Smooth muscle cell (in vitro differentiated cells): ENCODE measurements around the gene SEC22C. TPM values are rescaled to one million over a fixed set of nuclear protein-coding genes. Genes with fewer than 3 reads are reported as not detected.

Experiments
- DNase-seq: peaks from one replicate; lab custom pipeline; 2025; ENCODE audit not compliant: unreplicated experiment; lab: John Stamatoyannopoulos, UW
- H2AFZ ChIP-seq: fragments of 200-600 bp; sonication (generic); 2 replicates; pipeline ENCODE4 v1.6.0; 2016; ENCODE audit warnings: antibody characterized with exemption, low read depth, mild to moderate bottlenecking
- H3F3A ChIP-seq: fragments of 200-600 bp; sonication (generic); 2 replicates; pipeline ENCODE4 v1.6.0; 2017; ENCODE audit warnings: antibody characterized with exemption, low read depth
- H3K27ac ChIP-seq: fragments of 200-600 bp; sonication (generic); 2 replicates; pipeline ENCODE4 v1.5.1; 2016; ENCODE audit warnings: low read depth, mild to moderate bottlenecking
- H3K27me3 ChIP-seq: fragments of 200-600 bp; sonication (generic); 2 replicates; pipeline ENCODE4 v1.6.1; 2016; ENCODE audit warnings: low read depth, mild to moderate bottlenecking
- H3K36me3 ChIP-seq: fragments of 200-600 bp; sonication (generic); 2 replicates; pipeline ENCODE4 v1.5.1; 2016; ENCODE audit warnings: low read depth
- H3K4me1 ChIP-seq: fragments of 200-600 bp; sonication (generic); 2 replicates; pipeline ENCODE4 v1.5.1; 2016; ENCODE audit warnings: low read depth
- H3K4me2 ChIP-seq: fragments of 200-600 bp; sonication (generic); 2 replicates; pipeline ENCODE4 v1.6.0; 2016; ENCODE audit warnings: mild to moderate bottlenecking
- H3K4me3 ChIP-seq: fragments of 200-600 bp; sonication (generic); 2 replicates; pipeline ENCODE4 v1.5.1; 2016; ENCODE audit warnings: mild to moderate bottlenecking
- H3K79me2 ChIP-seq: fragments of 200-600 bp; sonication (generic); 2 replicates; pipeline ENCODE4 v1.6.0; 2016; ENCODE audit warnings: low read depth, mild to moderate bottlenecking
- H3K9ac ChIP-seq: fragments of 200-600 bp; sonication (generic); 2 replicates; pipeline ENCODE4 v1.6.0; 2016; ENCODE audit warnings: low read depth
- H3K9me3 ChIP-seq: fragments of 200-600 bp; sonication (generic); replicated peaks from 2 replicates; pipeline ENCODE4 v1.5.1; 2016; ENCODE audit warnings: low read depth
- H4K20me1 ChIP-seq: fragments of 200-600 bp; sonication (generic); 2 replicates; pipeline ENCODE4 v1.6.0; 2016; ENCODE audit warnings: low read depth
- WGBS: methylation state at CpG from one replicate; pipeline ENCODE4 v1.1.7; 2016; ENCODE audit warnings: low lambda C conversion rate; 5-methylcytosine and 5-hydroxymethylcytosine counted together
- polyA plus RNA-seq: library from polyadenylated mRNA; unstranded; fragments of >200 nt; fragmentation: Nextera tagmentation; extraction: Ambion mirVana; gene quantifications from 2 replicates; pipeline ENCODE4 v1.2.1, GENCODE V29; 2016
- total RNA-seq: library from RNA; depleted of rRNA; stranded (reverse); fragments of >200 nt; gene quantifications from 2 replicates; pipeline ENCODE4 v1.2.3, GENCODE V29; 2014
- TF ChIP-seq, protein P1 (sequence below): fragments of 200-600 bp; sonication (generic); IDR thresholded peaks from 2 replicates; pipeline ENCODE4 v1.5.1; 2017; ENCODE audit warnings: borderline replicate concordance, mild to moderate bottlenecking, antibody characterized with exemption; ENCODE audit not compliant: insufficient read depth, poor library complexity, severe bottlenecking

The SEC22C gene
- total and polyA plus RNA-seq, 2 experiments from 2014 or later: 45.7 to 52.2 TPM

DNA sequence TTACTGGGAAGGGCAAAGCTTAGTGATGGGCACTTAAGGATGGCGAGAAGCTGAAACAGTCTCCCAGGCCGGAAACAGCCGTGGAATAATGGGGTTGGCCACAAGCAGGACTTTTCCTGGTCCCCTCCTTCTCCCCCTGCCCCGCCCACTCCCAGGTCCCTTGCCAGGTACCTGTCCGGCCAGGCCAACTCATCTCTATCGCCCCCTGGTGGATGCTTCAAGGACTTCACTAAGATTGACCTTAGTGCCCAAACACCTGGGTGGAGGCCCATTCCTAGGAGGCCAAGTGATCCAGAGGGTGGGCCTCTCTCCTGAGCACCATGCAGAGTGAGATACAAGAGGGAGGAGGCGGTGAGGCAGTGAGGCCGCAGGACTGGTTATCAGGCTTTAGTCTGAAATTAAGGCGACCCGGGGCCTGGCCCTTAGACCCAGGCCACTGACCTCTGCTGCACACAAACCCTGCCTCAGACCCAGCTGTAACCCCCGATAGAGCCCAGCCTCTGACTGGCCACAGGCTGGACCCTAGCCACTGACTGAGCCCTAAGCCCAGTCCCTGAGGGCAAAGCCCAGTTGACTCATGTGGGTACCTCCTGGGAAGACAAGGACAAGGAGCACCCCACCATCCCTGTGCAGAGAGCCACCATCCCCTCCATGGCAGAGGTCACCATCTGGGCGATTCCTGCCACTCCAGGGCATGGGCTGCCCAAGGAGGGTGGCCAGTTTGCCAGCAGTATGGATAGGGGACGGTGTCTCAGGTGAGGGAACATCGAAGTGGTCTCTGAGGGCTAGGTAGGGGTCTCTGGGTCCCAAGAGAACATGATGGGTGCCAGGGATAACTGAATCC is 41.7 kb downstream of the SEC22C start:
- Histone ChIP-seq H4K20me1 (no peaks in the 10 kb centered on the region), H3K4me3 (no peak overlapping the region), H3K36me3 (no peaks in the 10 kb centered on the region), H3F3A (no peaks in the 10 kb centered on the region), H3K9ac (no peak overlapping the region), H2AFZ (no peak overlapping the region), H3K4me2 (no peak overlapping the region), H3K79me2 (no peaks in the 10 kb centered on the region), H3K9me3 (no peaks in the 10 kb centered on the region), H3K27me3 (no peaks in the 10 kb centered on the region), H3K4me1 (no peaks in the 10 kb centered on the region), H3K27ac (no peak overlapping the region)
- DNase-seq: no peak
- 48% methylated on average over 14 of the region's 14 CpGs for WGBS
- TF ChIP-seq, protein P1, sequence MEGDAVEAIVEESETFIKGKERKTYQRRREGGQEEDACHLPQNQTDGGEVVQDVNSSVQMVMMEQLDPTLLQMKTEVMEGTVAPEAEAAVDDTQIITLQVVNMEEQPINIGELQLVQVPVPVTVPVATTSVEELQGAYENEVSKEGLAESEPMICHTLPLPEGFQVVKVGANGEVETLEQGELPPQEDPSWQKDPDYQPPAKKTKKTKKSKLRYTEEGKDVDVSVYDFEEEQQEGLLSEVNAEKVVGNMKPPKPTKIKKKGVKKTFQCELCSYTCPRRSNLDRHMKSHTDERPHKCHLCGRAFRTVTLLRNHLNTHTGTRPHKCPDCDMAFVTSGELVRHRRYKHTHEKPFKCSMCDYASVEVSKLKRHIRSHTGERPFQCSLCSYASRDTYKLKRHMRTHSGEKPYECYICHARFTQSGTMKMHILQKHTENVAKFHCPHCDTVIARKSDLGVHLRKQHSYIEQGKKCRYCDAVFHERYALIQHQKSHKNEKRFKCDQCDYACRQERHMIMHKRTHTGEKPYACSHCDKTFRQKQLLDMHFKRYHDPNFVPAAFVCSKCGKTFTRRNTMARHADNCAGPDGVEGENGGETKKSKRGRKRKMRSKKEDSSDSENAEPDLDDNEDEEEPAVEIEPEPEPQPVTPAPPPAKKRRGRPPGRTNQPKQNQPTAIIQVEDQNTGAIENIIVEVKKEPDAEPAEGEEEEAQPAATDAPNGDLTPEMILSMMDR: peak; percentile 74

DNA sequence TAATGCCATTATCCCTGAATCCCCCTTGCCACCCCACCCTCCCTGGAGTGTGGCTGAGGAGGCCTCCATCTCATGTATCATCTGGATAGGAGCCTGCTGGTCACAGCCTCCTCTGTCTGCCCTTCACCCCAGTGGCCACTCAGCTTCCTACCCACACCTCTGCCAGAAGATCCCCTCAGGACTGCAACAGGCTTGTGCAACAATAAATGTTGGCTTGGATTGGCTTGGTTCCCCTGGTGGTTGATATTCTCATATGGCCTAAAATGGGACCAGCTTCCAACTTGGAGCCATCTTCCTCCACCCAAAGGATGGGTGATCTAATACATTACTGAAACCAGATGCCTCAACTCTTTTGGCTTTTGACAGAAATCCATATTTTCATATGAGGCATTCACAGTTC is 44.4 kb downstream of the SEC22C start:
- Histone ChIP-seq H3K36me3 (no peaks in the 10 kb centered on the region), H3K4me2 (no peak overlapping the region), H3K79me2 (no peaks in the 10 kb centered on the region), H3K4me3 (no peak overlapping the region), H3K27ac (no peak overlapping the region), H3K9me3 (no peaks in the 10 kb centered on the region), H3K27me3 (no peaks in the 10 kb centered on the region), H2AFZ (no peak overlapping the region), H3K4me1 (no peaks in the 10 kb centered on the region), H4K20me1 (no peaks in the 10 kb centered on the region), H3F3A (no peaks in the 10 kb centered on the region), H3K9ac (no peak overlapping the region)
- no peak for DNase-seq
- TF ChIP-seq, protein P1: no peak

DNA sequence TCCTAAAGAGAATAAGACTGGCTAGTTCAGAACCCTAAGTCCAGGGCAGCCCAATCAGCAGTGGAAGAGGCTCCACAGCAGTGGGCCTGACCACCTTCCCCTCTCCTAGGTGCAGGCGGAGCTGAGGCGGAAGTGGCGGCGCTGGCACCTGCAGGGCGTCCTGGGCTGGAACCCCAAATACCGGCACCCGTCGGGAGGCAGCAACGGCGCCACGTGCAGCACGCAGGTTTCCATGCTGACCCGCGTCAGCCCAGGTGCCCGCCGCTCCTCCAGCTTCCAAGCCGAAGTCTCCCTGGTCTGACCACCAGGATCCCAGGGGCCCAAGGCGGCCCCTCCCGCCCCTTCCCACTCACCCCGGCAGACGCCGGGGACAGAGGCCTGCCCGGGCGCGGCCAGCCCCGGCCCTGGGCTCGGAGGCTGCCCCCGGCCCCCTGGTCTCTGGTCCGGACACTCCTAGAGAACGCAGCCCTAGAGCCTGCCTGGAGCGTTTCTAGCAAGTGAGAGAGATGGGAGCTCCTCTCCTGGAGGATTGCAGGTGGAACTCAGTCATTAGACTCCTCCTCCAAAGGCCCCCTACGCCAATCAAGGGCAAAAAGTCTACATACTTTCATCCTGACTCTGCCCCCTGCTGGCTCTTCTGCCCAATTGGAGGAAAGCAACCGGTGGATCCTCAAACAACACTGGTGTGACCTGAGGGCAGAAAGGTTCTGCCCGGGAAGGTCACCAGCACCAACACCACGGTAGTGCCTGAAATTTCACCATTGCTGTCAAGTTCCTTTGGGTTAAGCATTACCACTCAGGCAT is 45.6 kb downstream of the SEC22C start:
- Histone ChIP-seq H3K4me1 (no peaks in the 10 kb centered on the region), H3K9me3 (no peaks in the 10 kb centered on the region), H3K79me2 (no peaks in the 10 kb centered on the region), H3K27ac (no peak overlapping the region), H3F3A (no peaks in the 10 kb centered on the region), H3K27me3 (no peaks in the 10 kb centered on the region), H4K20me1 (no peaks in the 10 kb centered on the region), H3K4me3 (no peak overlapping the region), H3K9ac (no peak overlapping the region), H3K4me2 (no peak overlapping the region), H3K36me3 (no peaks in the 10 kb centered on the region), H2AFZ (no peak overlapping the region)
- TF ChIP-seq, protein P1: peak; percentile 40
- DNase-seq: no peak
- 85% methylated on average over 35 of the region's 35 CpGs for WGBS
